Breast epithelium (tissue), 3 donors: ENCODE data around the gene UBE2C.

Experiments
- POLR2A ChIP-seq: fragments of 450-650 bp; IDR thresholded peaks from one replicate; pipeline ENCODE4 v1.6.1; 2016; ENCODE audit warnings: antibody characterized with exemption, mild to moderate bottlenecking, moderate library complexity
- POLR2AphosphoS5 ChIP-seq, 3 donors: sonication (generic); formaldehyde crosslinking; IDR thresholded peaks; one replicate each; pipeline ENCODE4 v1.6.1; 2017; ENCODE audit warnings: antibody characterized with exemption in 3 of 3
- TF ChIP-seq, protein P1 (sequence below), 3 donors: fragments of 450-650 bp; IDR thresholded peaks; one replicate each; pipeline ENCODE4 v1.5.1; 2016 to 2017; ENCODE audit warnings: antibody characterized with exemption in 3 of 3, mild to moderate bottlenecking in 3 of 3, moderate library complexity in 3 of 3

DNA sequence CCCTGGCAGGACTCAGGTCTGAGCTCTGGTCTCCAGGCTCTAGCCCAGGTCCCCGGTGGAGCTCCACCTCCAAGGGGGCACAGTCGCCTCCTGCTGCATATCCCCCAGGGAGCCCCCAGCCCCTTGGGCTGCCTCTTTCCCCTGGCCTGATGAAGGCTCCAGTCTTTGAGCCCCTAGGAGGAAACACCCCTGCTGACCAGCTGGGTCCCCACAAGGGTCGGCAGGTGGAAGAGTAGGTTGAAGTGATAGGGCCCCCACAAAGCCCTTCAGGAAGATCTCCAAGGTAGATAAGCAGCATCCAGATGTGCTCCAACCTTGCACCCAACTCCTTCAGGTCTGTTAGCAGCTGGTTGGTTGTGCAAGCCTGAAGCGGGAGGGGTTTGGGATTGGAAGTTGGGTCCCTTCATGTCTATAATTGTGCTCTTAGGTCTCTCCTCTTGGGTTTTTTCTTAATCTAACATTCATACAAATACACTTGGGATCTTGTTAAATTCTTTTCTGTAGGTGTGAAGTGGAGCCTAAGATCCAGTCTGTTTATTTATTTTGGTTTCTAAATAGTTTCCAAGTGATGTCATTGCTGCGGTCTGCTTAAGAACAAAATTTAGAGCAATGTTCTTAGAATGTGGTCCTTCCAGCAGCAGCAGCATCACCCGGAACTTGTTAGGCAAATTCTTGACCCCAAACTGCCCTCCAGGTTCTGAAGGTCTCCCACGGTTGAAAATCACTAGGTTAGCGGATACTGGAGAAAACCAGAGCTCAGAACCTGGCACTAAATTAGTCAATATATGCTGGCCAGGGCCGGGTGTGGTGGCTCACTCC is 5.1 kb downstream of the UBE2C start:
- TF ChIP-seq, protein P1, sequence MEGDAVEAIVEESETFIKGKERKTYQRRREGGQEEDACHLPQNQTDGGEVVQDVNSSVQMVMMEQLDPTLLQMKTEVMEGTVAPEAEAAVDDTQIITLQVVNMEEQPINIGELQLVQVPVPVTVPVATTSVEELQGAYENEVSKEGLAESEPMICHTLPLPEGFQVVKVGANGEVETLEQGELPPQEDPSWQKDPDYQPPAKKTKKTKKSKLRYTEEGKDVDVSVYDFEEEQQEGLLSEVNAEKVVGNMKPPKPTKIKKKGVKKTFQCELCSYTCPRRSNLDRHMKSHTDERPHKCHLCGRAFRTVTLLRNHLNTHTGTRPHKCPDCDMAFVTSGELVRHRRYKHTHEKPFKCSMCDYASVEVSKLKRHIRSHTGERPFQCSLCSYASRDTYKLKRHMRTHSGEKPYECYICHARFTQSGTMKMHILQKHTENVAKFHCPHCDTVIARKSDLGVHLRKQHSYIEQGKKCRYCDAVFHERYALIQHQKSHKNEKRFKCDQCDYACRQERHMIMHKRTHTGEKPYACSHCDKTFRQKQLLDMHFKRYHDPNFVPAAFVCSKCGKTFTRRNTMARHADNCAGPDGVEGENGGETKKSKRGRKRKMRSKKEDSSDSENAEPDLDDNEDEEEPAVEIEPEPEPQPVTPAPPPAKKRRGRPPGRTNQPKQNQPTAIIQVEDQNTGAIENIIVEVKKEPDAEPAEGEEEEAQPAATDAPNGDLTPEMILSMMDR (IDR thresholded peaks at IDR 0.05): no peak
- TF ChIP-seq POLR2A (no peak), POLR2AphosphoS5 (IDR thresholded peaks at IDR 0.05) (no peak)
